SK-N-SH (cell line): ENCODE data around the gene DENND2D.

ENCODE experiments used
- CHD2 ChIP-seq: fragments of 150-350 bp; IDR thresholded peaks from 2 replicates; pipeline ENCODE4 v1.6.1; 2018; ENCODE audit warnings: low read length; ENCODE audit not compliant: partially characterized antibody
- CTCF ChIP-seq: fragments of 200-600 bp; sonication (generic); IDR thresholded peaks from 2 replicates; pipeline ENCODE4 v1.6.1; 2017; ENCODE audit warnings: antibody characterized with exemption, mild to moderate bottlenecking, moderate library complexity
- EP300 ChIP-seq, 2 experiments: IDR thresholded peaks; 2 replicates each; pipeline versions ENCODE4 v1.4.0 to v1.6.1; 2012; ENCODE audit warnings: borderline replicate concordance in 1 of 2, low read depth in 1 of 2, low read length in 1 of 2
- EZH2phosphoT487 ChIP-seq: fragments of 200-600 bp; sonication (generic); IDR thresholded peaks from 2 replicates; pipeline ENCODE4 v1.6.1; 2017; ENCODE audit warnings: low read depth, mixed run types, mild to moderate bottlenecking, antibody characterized with exemption, moderate library complexity, borderline replicate concordance
- GABPA ChIP-seq: IDR thresholded peaks from 2 replicates; pipeline ENCODE4 v1.4.0; 2012; ENCODE audit warnings: low read depth, mild to moderate bottlenecking
- MAX ChIP-seq: IDR thresholded peaks from 2 replicates; pipeline ENCODE4 v1.4.0; 2012; ENCODE audit warnings: low read depth
- MXI1 ChIP-seq: IDR thresholded peaks from 2 replicates; pipeline ENCODE4 v1.6.1; 2012; ENCODE audit warnings: mild to moderate bottlenecking, low read depth, low read length, improper control_type of control experiment
- POLR2AphosphoS5 ChIP-seq: IDR thresholded peaks from 2 replicates; pipeline ENCODE4 v1.6.1; 2012; ENCODE audit warnings: low read depth, low read length
- SIN3A ChIP-seq: IDR thresholded peaks from 2 replicates; pipeline ENCODE4 v1.6.1; 2012; ENCODE audit warnings: low read depth, mild to moderate bottlenecking, low read length, moderate library complexity, borderline replicate concordance
- SMC3 ChIP-seq: IDR thresholded peaks from 2 replicates; pipeline ENCODE4 v1.6.1; 2012; ENCODE audit warnings: low read depth, low read length, improper control_type of control experiment
- TAF1 ChIP-seq: IDR thresholded peaks from 2 replicates; pipeline ENCODE4 v1.6.1; 2012; ENCODE audit warnings: low read depth, mild to moderate bottlenecking, low read length, moderate library complexity, borderline replicate concordance
- TEAD4 ChIP-seq: IDR thresholded peaks from 2 replicates; pipeline ENCODE4 v1.4.0; 2012; ENCODE audit warnings: mild to moderate bottlenecking, borderline replicate concordance; ENCODE audit not compliant: insufficient read depth
- YY1 ChIP-seq: IDR thresholded peaks from 2 replicates; pipeline ENCODE4 v1.4.0; 2012; ENCODE audit warnings: low read depth, mild to moderate bottlenecking
- ZBTB33 ChIP-seq: IDR thresholded peaks from 2 replicates; pipeline ENCODE4 v1.4.0; 2012; ENCODE audit warnings: low read depth, borderline replicate concordance

- TF ChIP-seq SMC3 (no peak), YY1 (no peak), SIN3A (no peak), POLR2AphosphoS5 (no peak), CTCF (no peak), EZH2phosphoT487 (no peak), MXI1 (no peak), MAX (no peak), ZBTB33 (no peak), CHD2 (no peak), EP300 (IDR thresholded peaks at IDR 0.05; ENCODE audit: borderline replicate concordance in 1 of 2, low read depth in 1 of 2, low read length in 1 of 2) (no peak), TAF1 (no peak), TEAD4 (no peak), GABPA (no peak)
Measured at GRCh38 chr1:111198836-111199235, 1.6 kb downstream of the DENND2D start.
